HTR-8/SVneo (cell line): ENCODE data around the gene PRKCA.

ENCODE experiments used
- DNase-seq: peaks from one replicate; pipeline ENCODE4 v3.0.0; 2011; ENCODE audit warnings: low spot score, mixed read lengths; ENCODE audit not compliant: insufficient read length
- FAIRE-seq: peaks from 2 replicates; lab custom pipeline; 2011; peaks lifted over from hg19 to GRCh38; lab: Jason Lieb, UNC

The PRKCA gene

GRCh38 chr17:66678827-66679226 is 376.4 kb downstream of the PRKCA start:
- DNase-seq (no peak), FAIRE-seq (no peak)

- FAIRE-seq: no peak
- DNase-seq: no peak
Measured at GRCh38 chr17:66679631-66680517, 377.5 kb downstream of the PRKCA start.

- DNase-seq: no peak
- no peak for FAIRE-seq
Measured at GRCh38 chr17:66682283-66682682, 379.9 kb downstream of the PRKCA start.

- no peak for FAIRE-seq
- no peak for DNase-seq
Measured at GRCh38 chr17:66684261-66684660, 381.8 kb downstream of the PRKCA start.

GRCh38 chr17:66684731-66685130 is 382.3 kb downstream of the PRKCA start:
- no peak for FAIRE-seq
- DNase-seq: no peak

GRCh38 chr17:66686601-66687000 is 384.2 kb downstream of the PRKCA start:
- DNase-seq (no peak), FAIRE-seq (no peak)

- DNase-seq: no peak
- FAIRE-seq: no peak
Measured at GRCh38 chr17:66687570-66688284, 385.3 kb downstream of the PRKCA start.

GRCh38 chr17:66689221-66689620 is 386.8 kb downstream of the PRKCA start:
- FAIRE-seq (no peak), DNase-seq (no peak)

GRCh38 chr17:66690166-66690565 is 387.8 kb downstream of the PRKCA start:
- DNase-seq (no peak), FAIRE-seq (peak; percentile 33)

- peak; percentile 86 for FAIRE-seq
- no peak for DNase-seq
Measured at GRCh38 chr17:66691644-66692420, 389.4 kb downstream of the PRKCA start.

- DNase-seq (no peak), FAIRE-seq (no peak)
Measured at GRCh38 chr17:66692421-66692690, 389.9 kb downstream of the PRKCA start.

GRCh38 chr17:66695098-66695497 is 392.7 kb downstream of the PRKCA start:
- DNase-seq: no peak

GRCh38 chr17:66698270-66698669 is 395.9 kb downstream of the PRKCA start:
- FAIRE-seq: no peak
- DNase-seq: no peak

More at GRCh38 chr17:66695098-66695497, 392.7 kb downstream of the PRKCA start:
- FAIRE-seq: no peak

- no peak for FAIRE-seq
- no peak for DNase-seq
Measured at GRCh38 chr17:66701462-66701861, 399.0 kb downstream of the PRKCA start.

- no peak for DNase-seq
- peak; percentile 4 for FAIRE-seq
Measured at GRCh38 chr17:66702106-66702936, 399.9 kb downstream of the PRKCA start.

GRCh38 chr17:66704858-66705520 is 402.6 kb downstream of the PRKCA start:
- FAIRE-seq: no peak
- DNase-seq: no peak

GRCh38 chr17:66706851-66707450 is 404.5 kb downstream of the PRKCA start:
- DNase-seq (no peak), FAIRE-seq (no peak)

GRCh38 chr17:66711401-66711800 is 409.0 kb downstream of the PRKCA start:
- no peak for FAIRE-seq
- no peak for DNase-seq

GRCh38 chr17:66711881-66712321 is 409.5 kb downstream of the PRKCA start:
- no peak for DNase-seq
- no peak for FAIRE-seq
